NB4 (cell line): Measurements from ENCODE around the gene KLKB1.

Experiments
- DNase-seq: peaks from one replicate; pipeline ENCODE4 v3.0.0; 2010; ENCODE audit warnings: low read depth
- H3K4me3 ChIP-seq: one replicate; pipeline ENCODE4 v1.5.1; 2011; ENCODE audit warnings: mild to moderate bottlenecking, low read depth, low read length, moderate library complexity
- MYC ChIP-seq: IDR thresholded peaks from 2 replicates; pipeline ENCODE4 v1.6.1; 2011; ENCODE audit warnings: low read depth, low read length
- POLR2A ChIP-seq: IDR thresholded peaks from 2 replicates; pipeline ENCODE4 v1.6.1; 2011; ENCODE audit warnings: mild to moderate bottlenecking; ENCODE audit not compliant: insufficient read length; ENCODE audit errors: extremely low read depth
- TF ChIP-seq, protein P1 (sequence below): IDR thresholded peaks from one replicate; pipeline ENCODE4 v1.5.1; 2012; ENCODE audit warnings: low read depth, low read length
- TF ChIP-seq, protein P2 (sequence below): IDR thresholded peaks from 2 replicates; pipeline ENCODE4 v1.6.1; 2011; ENCODE audit warnings: low read depth, low read length

Gene KLKB1

DNA sequence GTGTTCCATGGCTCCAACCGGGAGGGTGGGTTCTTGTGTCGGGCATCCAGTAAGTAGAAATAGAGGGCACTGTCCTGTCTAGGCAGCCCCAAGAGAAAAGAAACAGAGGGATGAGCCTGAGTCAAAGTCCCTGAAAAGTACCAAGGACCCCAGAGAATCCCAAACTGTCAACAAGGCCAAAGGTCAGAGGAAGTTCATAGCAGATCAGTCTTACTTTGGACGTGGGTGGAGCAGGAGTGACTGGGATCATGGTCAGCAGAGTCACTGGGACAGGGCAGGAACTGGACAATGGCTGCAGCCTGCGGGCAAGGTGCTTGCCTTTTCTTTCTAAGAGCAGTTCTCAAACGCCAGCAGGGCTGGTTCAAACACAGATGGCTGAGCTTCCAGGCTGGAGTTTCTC lies 56.0 kb downstream of the KLKB1 start:
- no peak overlapping the region for H3K4me3 ChIP-seq
- DNase-seq = no peak
- TF ChIP-seq, protein P1, sequence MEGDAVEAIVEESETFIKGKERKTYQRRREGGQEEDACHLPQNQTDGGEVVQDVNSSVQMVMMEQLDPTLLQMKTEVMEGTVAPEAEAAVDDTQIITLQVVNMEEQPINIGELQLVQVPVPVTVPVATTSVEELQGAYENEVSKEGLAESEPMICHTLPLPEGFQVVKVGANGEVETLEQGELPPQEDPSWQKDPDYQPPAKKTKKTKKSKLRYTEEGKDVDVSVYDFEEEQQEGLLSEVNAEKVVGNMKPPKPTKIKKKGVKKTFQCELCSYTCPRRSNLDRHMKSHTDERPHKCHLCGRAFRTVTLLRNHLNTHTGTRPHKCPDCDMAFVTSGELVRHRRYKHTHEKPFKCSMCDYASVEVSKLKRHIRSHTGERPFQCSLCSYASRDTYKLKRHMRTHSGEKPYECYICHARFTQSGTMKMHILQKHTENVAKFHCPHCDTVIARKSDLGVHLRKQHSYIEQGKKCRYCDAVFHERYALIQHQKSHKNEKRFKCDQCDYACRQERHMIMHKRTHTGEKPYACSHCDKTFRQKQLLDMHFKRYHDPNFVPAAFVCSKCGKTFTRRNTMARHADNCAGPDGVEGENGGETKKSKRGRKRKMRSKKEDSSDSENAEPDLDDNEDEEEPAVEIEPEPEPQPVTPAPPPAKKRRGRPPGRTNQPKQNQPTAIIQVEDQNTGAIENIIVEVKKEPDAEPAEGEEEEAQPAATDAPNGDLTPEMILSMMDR = no peak
- TF ChIP-seq MYC (no peak), POLR2A (no peak)
- TF ChIP-seq, protein P2, sequence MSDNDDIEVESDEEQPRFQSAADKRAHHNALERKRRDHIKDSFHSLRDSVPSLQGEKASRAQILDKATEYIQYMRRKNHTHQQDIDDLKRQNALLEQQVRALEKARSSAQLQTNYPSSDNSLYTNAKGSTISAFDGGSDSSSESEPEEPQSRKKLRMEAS = no peak

DNA sequence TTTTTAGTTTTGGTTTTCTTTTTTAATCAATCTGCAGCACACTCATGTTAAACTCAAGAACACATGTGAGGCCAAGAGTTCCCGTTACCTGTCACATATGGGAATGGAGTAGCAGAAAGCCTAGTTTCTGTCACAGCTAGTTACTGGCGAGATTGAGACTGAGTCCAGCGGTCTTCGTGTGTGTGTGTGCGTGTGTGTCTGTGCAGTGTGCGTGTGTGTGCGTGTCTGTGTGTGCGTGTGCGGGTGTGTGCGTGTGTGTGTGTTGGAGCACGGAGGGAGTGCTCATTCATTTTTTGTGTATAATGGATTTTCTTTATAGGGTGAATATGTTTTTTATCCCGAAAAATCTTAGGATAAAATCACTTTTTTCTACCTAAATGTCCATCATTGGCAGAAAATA lies 57.8 kb downstream of the KLKB1 start:
- TF ChIP-seq POLR2A = no peak
- TF ChIP-seq, protein P2 = no peak
- no peak for TF ChIP-seq MYC
- TF ChIP-seq, protein P1 = no peak
- DNase-seq = no peak
- no peak overlapping the region for H3K4me3 ChIP-seq

DNA sequence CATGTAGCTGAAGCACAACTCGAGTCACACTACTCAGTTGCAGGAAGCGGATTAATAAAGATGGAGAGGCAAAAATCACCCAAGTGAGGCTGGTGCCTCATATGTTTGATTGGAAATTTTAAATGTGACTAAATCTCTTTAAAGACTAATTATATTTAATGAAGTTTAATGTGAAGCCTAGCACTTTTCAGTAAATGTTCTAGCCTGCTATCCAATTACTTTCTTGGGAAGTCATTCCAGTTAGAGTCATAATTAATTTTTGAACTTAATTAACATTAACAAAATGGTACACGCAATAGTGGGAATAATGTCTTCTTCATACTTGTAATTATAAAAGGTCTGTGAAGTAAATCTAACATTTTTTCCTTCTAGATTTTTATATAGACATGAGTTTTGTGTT lies 59.3 kb downstream of the KLKB1 start:
- H3K4me3 ChIP-seq = no peak overlapping the region
- DNase-seq = no peak
- TF ChIP-seq MYC = no peak
- TF ChIP-seq, protein P2 = no peak
- TF ChIP-seq, protein P1 = no peak
- no peak for TF ChIP-seq POLR2A

DNA sequence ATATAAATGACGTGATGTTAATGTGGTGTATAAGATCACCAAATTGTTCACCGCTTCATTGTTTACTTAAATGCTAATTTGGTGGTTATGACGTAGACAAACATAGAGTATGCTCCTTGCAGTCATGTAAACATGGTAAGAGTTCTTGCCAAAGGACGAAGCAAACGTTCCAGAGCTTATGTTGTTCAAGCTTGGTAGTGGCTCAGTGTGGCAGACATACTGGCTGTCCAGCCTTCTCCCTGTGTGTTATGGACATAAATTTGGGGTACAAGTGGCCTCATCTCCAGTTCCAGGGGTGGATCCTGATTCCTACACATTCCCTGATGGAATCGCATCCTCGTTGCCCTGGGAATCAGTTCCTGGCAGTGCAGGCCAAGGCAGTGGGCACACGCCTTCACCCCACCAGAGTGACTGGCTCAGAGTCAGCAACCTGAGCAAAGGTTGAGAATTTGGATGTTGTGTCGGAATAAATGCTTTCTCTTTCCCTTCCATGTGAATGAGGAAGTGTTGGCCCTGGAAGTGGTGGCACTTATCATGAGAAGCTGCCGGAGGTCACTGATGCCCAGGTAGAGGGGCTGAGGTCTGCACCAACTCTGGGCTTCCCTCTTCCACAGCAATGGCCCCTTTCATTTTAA lies 64.1 kb downstream of the KLKB1 start:
- no peak for TF ChIP-seq POLR2A
- TF ChIP-seq, protein P1 = no peak
- no peak for TF ChIP-seq MYC
- TF ChIP-seq, protein P2 = no peak
- DNase-seq = no peak
- no peak overlapping the region for H3K4me3 ChIP-seq

DNA sequence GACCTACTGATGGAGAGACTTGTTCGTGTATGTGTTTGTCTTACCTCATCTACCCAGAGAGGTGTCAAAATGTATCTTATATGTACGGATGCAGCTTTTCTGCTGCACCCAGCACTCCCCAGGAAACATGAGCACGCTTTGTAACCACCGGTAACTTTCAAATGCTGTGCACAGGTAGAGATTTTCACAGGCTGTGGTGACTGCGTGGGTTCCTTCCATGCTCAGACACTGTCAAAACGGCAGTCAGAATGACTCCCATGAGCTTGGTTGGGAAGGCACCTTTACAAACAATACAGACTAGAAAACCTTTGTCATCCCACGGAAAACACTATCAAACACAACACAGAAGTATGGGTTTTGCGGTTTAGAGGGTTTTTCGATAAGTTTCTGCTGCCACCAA lies 66.9 kb downstream of the KLKB1 start:
- DNase-seq = no peak
- no peak overlapping the region for H3K4me3 ChIP-seq
- no peak for TF ChIP-seq POLR2A
- no peak for TF ChIP-seq MYC
- TF ChIP-seq, protein P2 = no peak
- TF ChIP-seq, protein P1 = no peak

DNA sequence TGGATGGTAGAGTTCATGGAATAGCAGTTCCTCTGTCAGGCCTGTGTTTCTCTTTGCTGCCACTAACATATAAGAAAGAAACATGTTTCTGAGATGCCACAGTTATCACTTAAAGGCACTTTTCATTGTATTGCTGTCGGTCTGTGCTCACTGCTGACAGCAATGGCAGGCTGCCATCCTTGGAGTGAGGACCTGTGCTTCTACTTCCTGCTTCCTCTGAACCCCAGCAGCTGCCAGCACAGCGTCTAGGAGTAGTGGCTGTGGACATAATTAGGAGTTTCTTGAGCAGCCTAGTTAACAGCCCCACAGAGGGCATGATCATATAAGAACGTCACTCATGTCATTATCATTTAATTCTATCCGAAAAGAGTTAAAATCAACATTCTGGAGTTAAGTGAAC lies 69.2 kb downstream of the KLKB1 start:
- DNase-seq = no peak
- TF ChIP-seq, protein P1 = no peak
- TF ChIP-seq, protein P2 = no peak
- TF ChIP-seq MYC (no peak), POLR2A (no peak)
- no peak overlapping the region for H3K4me3 ChIP-seq
